GM18907 (cell line): Measurements from ENCODE around the gene MAN1C1.

ENCODE experiments used
- ATAC-seq: cut with Tn5 transposase; IDR thresholded peaks from one replicate; pipeline ENCODE4 v1.9.1; 2021; ENCODE audit warnings: mild to moderate bottlenecking, moderate library complexity; ENCODE audit not compliant: unreplicated experiment

Gene MAN1C1

GRCh38 chr1:25756215-25756614, 139.6 kb downstream of the MAN1C1 start:
- ATAC-seq = no peak

GRCh38 chr1:25757151-25757845, 140.7 kb downstream of the MAN1C1 start:
- no peak for ATAC-seq

- no peak for ATAC-seq
Measured at GRCh38 chr1:25757846-25758185, 141.2 kb downstream of the MAN1C1 start.

GRCh38 chr1:25758466-25759070, 142.0 kb downstream of the MAN1C1 start:
- no peak for ATAC-seq

- no peak for ATAC-seq
Measured at GRCh38 chr1:25760122-25760719, 143.6 kb downstream of the MAN1C1 start.

- no peak for ATAC-seq
Measured at GRCh38 chr1:25760871-25761270, 144.3 kb downstream of the MAN1C1 start.

GRCh38 chr1:25763493-25763892, 146.9 kb downstream of the MAN1C1 start:
- ATAC-seq = no peak

GRCh38 chr1:25765136-25765922, 148.7 kb downstream of the MAN1C1 start:
- ATAC-seq = no peak

GRCh38 chr1:25765923-25766589, 149.5 kb downstream of the MAN1C1 start:
- no peak for ATAC-seq

- no peak for ATAC-seq
Measured at GRCh38 chr1:25766721-25767436, 150.3 kb downstream of the MAN1C1 start.

- no peak for ATAC-seq
Measured at GRCh38 chr1:25767437-25767770, 150.8 kb downstream of the MAN1C1 start.

- ATAC-seq = no peak
Measured at GRCh38 chr1:25768999-25769398, 152.4 kb downstream of the MAN1C1 start.

GRCh38 chr1:25769625-25770383, 153.2 kb downstream of the MAN1C1 start:
- no peak for ATAC-seq

GRCh38 chr1:25770541-25771220, 154.1 kb downstream of the MAN1C1 start:
- ATAC-seq = no peak

- no peak for ATAC-seq
Measured at GRCh38 chr1:25771221-25772114, 154.9 kb downstream of the MAN1C1 start.

GRCh38 chr1:25772164-25772563, 155.6 kb downstream of the MAN1C1 start:
- no peak for ATAC-seq

- ATAC-seq = no peak
Measured at GRCh38 chr1:25772692-25773245, 156.2 kb downstream of the MAN1C1 start.
